Osteoblast (primary cell): Measurements from ENCODE around the gene CHMP4B. TPM values are rescaled to one million over a fixed set of nuclear protein-coding genes. Genes with fewer than 3 reads are reported as not detected.
A peak's percentile ranks its signal among the peaks of the same experiment; 100 is the strongest.

Experiments
- DNase-seq: peaks from one replicate; pipeline ENCODE4 v3.0.0; 2011; ENCODE audit warnings: low spot score, mixed read lengths; ENCODE audit not compliant: insufficient read length; ENCODE audit errors: missing footprints
- H2AFZ ChIP-seq: 2 replicates; pipeline ENCODE4 v1.6.0; 2011; ENCODE audit warnings: mild to moderate bottlenecking, low read length
- H3K27ac ChIP-seq: 2 replicates; pipeline ENCODE4 v1.5.1; 2011; ENCODE audit warnings: mild to moderate bottlenecking, low read depth, low read length, moderate library complexity
- H3K27me3 ChIP-seq: 2 replicates; pipeline ENCODE4 v1.6.0; 2012; ENCODE audit warnings: mild to moderate bottlenecking, control low read depth, inconsistent platforms, low read length, moderate library complexity; ENCODE audit not compliant: insufficient read depth
- H3K36me3 ChIP-seq: 2 replicates; pipeline ENCODE4 v1.5.1; 2011; ENCODE audit warnings: mild to moderate bottlenecking, low read length, control low read depth, moderate library complexity; ENCODE audit not compliant: insufficient read depth
- H3K4me1 ChIP-seq: 2 replicates; pipeline ENCODE4 v1.5.1; 2011; ENCODE audit warnings: mild to moderate bottlenecking, low read length, control low read depth, moderate library complexity; ENCODE audit not compliant: insufficient read depth
- H3K4me2 ChIP-seq: 2 replicates; pipeline ENCODE4 v1.6.0; 2011; ENCODE audit warnings: mild to moderate bottlenecking, low read length; ENCODE audit not compliant: insufficient read depth
- H3K4me3 ChIP-seq: fragments of 200-600 bp; sonication (generic); 3 replicates; pipeline ENCODE4 v1.5.1; 2012; ENCODE audit warnings: mild to moderate bottlenecking, low read length, inconsistent platforms; ENCODE audit not compliant: insufficient read depth
- H3K79me2 ChIP-seq: 2 replicates; pipeline ENCODE4 v1.6.0; 2012; ENCODE audit warnings: mild to moderate bottlenecking, low read length, control low read depth, inconsistent platforms; ENCODE audit not compliant: insufficient read depth
- H3K9me3 ChIP-seq: 2 replicates; pipeline ENCODE4 v1.5.1; 2011; ENCODE audit warnings: low read depth, low read length, control low read depth
- H4K20me1 ChIP-seq: 2 replicates; pipeline ENCODE4 v1.6.0; 2012; ENCODE audit warnings: mild to moderate bottlenecking, low read length, control low read depth; ENCODE audit not compliant: insufficient read depth
- total RNA-seq: library from RNA; depleted of rRNA; stranded (reverse); fragments of >200 nt; gene quantifications from 2 replicates; pipeline ENCODE4 v1.2.3, GENCODE V29; 2012
- TF ChIP-seq, protein P1 (sequence below): IDR thresholded peaks from 2 replicates; pipeline ENCODE4 v1.5.1; 2011; ENCODE audit warnings: mild to moderate bottlenecking, low read depth, low read length, moderate library complexity; ENCODE audit errors: extremely low read depth

The CHMP4B gene
- total RNA-seq, 1 donor = 40.9 TPM

DNA sequence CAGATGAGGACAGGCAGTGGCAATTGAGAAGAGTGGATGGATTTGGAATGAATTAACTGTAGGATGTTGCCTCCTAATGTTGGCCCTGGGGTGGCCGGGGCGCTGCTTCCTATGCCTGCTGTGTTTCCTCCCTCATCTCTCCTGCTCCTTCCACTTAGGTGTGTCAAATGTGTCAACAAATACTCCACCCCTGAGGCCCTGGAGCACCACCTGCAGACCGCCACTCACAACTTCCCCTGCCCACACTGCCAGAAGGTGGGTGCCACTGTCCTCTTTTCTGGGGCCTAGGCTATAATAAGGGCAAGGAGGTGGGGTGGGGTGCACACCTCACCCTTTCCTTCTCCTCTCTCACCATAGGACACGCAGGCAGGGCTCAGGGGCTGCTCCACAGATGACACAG, 30.0 kb upstream of the CHMP4B start:
- Histone ChIP-seq H4K20me1 (no peaks in the 10 kb centered on the region), H2AFZ (no peak overlapping the region), H3K27ac (no peak overlapping the region), H3K9me3 (no peaks in the 10 kb centered on the region), H3K4me1 (no peaks in the 10 kb centered on the region), H3K4me2 (no peak overlapping the region), H3K36me3 (no peaks in the 10 kb centered on the region), H3K4me3 (no peak overlapping the region), H3K79me2 (no peaks in the 10 kb centered on the region), H3K27me3 (no peaks in the 10 kb centered on the region)
- TF ChIP-seq, protein P1, sequence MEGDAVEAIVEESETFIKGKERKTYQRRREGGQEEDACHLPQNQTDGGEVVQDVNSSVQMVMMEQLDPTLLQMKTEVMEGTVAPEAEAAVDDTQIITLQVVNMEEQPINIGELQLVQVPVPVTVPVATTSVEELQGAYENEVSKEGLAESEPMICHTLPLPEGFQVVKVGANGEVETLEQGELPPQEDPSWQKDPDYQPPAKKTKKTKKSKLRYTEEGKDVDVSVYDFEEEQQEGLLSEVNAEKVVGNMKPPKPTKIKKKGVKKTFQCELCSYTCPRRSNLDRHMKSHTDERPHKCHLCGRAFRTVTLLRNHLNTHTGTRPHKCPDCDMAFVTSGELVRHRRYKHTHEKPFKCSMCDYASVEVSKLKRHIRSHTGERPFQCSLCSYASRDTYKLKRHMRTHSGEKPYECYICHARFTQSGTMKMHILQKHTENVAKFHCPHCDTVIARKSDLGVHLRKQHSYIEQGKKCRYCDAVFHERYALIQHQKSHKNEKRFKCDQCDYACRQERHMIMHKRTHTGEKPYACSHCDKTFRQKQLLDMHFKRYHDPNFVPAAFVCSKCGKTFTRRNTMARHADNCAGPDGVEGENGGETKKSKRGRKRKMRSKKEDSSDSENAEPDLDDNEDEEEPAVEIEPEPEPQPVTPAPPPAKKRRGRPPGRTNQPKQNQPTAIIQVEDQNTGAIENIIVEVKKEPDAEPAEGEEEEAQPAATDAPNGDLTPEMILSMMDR = no peak
- DNase-seq = no peak

DNA sequence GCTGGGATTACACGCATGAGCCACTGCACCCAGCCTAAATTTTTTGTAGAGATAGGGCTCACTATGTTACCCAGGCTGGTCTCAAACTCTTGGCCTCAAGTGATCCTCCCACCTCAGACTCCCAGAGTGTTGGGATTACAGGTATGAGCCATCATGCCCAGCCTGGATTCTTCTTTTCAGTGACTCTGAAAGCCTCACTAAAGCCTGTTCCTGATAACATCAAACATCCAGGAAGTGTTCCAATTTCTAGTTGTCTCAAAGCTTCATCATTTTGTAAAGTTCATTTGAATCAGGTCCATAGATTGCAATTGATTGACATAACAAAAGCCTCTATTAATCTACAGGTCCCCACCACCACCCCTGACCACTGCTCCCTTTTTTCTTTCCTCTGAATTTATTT, 29.2 kb upstream of the CHMP4B start:
- no peaks in the 10 kb centered on the region for H3K36me3 ChIP-seq
- TF ChIP-seq, protein P1 = no peak
- H4K20me1 ChIP-seq = no peaks in the 10 kb centered on the region
- H3K4me1 ChIP-seq = no peaks in the 10 kb centered on the region
- no peaks in the 10 kb centered on the region for H3K27me3 ChIP-seq
- H3K4me3 ChIP-seq = no peak overlapping the region
- no peak overlapping the region for H3K27ac ChIP-seq
- no peak overlapping the region for H2AFZ ChIP-seq
- H3K79me2 ChIP-seq = no peaks in the 10 kb centered on the region
- DNase-seq = peak; percentile 31
- H3K4me2 ChIP-seq = no peak overlapping the region
- H3K9me3 ChIP-seq = no peaks in the 10 kb centered on the region

DNA sequence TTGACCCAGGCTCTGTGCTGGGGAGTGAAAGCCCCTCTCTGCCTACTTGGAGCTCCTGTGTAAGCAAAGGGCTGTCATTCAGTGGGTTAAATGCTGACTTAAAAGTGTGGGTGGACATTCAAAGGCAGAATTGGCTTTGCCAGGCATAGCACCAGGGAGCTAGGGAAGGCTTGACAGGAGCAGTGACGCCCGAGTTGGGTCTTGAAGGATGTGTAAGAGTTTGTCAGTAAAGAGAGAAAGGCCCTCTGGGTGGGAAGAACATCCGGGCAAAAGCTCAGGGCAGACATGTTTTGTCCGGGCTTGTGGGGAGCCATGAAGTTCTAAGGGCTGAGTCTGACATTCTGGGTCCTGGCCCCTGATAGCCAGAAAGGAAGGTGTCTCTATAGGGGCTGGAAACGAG, 27.9 kb upstream of the CHMP4B start:
- Histone ChIP-seq H3K4me2 (no peak overlapping the region), H3K27me3 (no peaks in the 10 kb centered on the region), H2AFZ (no peak overlapping the region), H3K36me3 (no peaks in the 10 kb centered on the region), H3K27ac (no peak overlapping the region), H3K4me3 (no peak overlapping the region), H4K20me1 (no peaks in the 10 kb centered on the region), H3K9me3 (no peaks in the 10 kb centered on the region), H3K79me2 (no peaks in the 10 kb centered on the region), H3K4me1 (no peaks in the 10 kb centered on the region)
- no peak for DNase-seq
- TF ChIP-seq, protein P1 = no peak

DNA sequence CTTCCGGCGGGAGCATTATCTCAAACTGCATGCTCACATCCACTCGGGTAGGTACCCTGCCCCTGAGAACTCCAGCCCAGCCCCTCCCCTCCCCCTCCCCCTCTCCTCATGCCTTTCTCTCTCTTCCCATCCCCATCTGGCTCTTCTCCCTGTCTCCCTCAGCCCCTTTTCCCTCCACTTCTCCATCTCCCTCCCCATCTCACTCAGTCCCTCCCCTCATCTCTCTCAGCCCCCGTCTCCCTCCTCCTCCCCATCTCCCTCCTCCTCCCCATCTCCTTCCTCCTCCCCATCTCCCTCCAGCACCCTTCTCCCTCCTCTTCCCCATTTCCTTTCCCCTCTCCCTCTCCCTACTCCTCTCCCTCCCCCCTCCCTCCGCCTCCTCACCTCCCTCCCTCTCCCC, 27.3 kb upstream of the CHMP4B start:
- TF ChIP-seq, protein P1 = no peak
- Histone ChIP-seq H3K79me2 (no peaks in the 10 kb centered on the region), H4K20me1 (no peaks in the 10 kb centered on the region), H3K36me3 (no peaks in the 10 kb centered on the region), H3K4me1 (no peaks in the 10 kb centered on the region), H3K9me3 (no peaks in the 10 kb centered on the region), H3K27me3 (no peaks in the 10 kb centered on the region), H3K4me2 (no peak overlapping the region), H3K27ac (no peak overlapping the region), H2AFZ (no peak overlapping the region), H3K4me3 (no peak overlapping the region)
- DNase-seq = no peak
